OCI-LY1 (cell line): Measurements from ENCODE around the gene LMO3.

ENCODE experiments used
- EZH2 ChIP-seq: fragments of 200-600 bp; sonication (generic), shearing (Covaris generic); IDR thresholded peaks from 2 replicates; pipeline ENCODE4 v1.8.0; 2017; ENCODE audit warnings: borderline replicate concordance, mixed run types, mild to moderate bottlenecking, antibody characterized with exemption, low read length, moderate library complexity, mixed read lengths
- TF ChIP-seq, protein P1 (sequence below): fragments of 200-600 bp; sonication (generic), shearing (Covaris generic); IDR thresholded peaks from 2 replicates; pipeline ENCODE4 v1.5.1; 2017; ENCODE audit warnings: mild to moderate bottlenecking, antibody characterized with exemption, low read length, moderate library complexity, mixed read lengths

DNA sequence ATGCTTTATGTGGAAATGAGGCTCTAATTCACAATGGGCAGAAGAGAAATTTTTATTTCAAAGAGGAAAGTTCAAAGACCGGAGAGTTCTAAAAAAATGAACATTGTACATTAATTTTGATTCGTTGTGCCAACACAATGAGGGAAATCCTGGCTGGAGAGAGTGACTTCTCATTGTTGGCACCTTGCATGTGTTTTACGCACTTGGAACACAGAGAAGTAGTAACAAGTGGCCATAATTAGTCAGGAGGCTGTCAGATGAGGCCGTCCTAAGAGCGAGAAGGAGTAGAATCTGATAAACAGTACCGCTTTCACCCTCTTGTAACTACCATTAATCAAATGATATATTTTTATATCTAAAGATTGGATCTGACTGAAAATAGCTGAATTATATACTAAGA lies 6.9 kb downstream of the LMO3 start:
- TF ChIP-seq, protein P1, sequence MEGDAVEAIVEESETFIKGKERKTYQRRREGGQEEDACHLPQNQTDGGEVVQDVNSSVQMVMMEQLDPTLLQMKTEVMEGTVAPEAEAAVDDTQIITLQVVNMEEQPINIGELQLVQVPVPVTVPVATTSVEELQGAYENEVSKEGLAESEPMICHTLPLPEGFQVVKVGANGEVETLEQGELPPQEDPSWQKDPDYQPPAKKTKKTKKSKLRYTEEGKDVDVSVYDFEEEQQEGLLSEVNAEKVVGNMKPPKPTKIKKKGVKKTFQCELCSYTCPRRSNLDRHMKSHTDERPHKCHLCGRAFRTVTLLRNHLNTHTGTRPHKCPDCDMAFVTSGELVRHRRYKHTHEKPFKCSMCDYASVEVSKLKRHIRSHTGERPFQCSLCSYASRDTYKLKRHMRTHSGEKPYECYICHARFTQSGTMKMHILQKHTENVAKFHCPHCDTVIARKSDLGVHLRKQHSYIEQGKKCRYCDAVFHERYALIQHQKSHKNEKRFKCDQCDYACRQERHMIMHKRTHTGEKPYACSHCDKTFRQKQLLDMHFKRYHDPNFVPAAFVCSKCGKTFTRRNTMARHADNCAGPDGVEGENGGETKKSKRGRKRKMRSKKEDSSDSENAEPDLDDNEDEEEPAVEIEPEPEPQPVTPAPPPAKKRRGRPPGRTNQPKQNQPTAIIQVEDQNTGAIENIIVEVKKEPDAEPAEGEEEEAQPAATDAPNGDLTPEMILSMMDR = no peak
- TF ChIP-seq EZH2 = no peak
